Measurements from ENCODE around the gene HOXA4.

The HOXA4 gene

DNA sequence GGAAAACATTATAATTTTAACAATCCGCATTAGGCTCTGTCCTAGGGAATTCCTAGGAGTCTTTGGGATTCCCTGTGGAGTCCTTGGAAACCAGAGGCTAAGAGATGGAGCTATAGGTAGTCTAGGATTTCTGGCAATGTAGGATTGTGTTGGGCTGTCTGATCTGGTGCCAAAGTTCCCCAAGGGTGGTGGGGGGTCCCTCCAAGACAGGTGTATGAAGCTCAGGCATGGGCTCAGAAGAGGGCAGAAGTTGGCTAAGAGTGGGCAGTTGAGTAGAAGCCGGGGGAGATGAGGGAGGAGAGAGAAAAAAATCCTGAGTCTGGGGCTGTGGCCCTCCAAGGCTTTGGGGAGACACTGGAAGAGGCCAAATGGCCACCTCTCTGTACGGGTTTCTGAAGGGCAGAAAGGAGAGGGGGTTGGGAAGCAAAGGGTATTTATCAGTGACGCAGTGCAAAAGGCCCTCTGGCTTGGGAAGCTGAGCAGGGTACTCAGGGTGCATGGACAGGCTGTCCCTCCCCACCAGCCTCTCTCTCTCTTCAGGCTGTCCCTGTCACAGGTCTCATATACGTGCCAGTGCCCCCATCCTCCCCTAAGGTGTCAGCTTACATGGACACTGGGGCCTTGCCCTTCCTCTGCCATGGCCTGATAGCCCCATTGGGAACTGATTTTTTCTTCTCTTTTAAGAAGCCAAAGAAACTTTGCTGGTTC lies 16.1 kb upstream of the HOXA4 start:
- no peak for DNase-seq

DNA sequence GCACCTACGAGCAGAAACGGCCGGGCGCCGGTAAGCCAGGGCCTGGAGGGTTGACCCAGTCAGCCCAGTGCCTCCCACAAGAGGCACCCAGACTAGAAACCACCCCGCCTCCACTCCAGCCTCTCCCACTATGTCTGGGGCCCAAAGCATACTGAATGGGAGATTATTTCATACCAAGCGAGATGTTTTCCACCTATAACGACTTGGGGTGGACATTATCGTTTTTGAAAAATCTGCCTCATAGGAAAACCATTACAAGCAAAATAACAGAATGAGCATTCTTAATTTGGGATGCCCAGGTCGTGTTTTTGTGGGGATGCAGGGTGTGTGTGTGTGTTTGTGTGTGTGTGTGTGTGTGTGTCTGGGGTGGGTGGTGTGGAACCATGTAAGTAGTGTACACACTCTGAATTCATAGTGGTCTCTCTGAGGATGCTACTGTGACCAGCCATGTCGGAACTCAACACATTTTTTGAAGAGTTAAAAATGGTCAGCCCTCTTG lies 15.4 kb upstream of the HOXA4 start:
- DNase-seq = no peak

DNA sequence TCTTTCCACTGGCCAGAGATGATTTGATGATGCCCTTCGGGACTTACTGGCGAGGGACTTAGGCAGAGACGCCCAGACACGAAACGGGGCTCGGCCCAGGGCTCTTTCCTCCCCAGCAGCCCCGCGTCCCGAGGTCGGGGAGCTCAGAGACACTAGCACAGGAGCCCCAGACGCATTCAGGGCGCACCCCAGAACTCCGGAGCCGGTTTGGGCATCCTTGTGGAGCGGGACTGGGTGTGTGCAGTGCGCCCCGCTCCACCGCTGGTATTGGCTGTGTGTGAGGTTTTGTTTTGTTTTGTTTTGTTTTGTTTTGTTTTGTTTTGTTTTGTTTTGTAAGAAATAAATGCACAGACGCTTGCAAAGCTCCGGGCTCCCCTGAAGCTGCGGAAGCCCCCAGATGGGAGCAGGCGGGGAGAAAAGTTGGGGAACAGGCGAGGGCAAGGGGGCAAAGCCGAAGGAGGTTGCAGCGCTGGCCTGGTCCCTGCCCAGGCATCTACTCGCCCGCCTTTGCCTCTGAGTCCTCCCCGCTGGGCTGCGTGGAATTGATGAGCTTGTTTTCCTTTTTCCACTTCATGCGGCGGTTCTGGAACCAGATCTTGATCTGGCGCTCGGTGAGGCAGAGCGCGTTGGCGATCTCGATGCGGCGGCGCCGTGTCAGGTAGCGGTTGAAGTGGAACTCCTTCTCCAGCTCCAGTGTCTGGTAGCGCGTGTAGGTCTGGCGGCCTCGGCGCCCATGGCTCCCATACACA lies 14.8 kb upstream of the HOXA4 start:
- DNase-seq = no peak

DNA sequence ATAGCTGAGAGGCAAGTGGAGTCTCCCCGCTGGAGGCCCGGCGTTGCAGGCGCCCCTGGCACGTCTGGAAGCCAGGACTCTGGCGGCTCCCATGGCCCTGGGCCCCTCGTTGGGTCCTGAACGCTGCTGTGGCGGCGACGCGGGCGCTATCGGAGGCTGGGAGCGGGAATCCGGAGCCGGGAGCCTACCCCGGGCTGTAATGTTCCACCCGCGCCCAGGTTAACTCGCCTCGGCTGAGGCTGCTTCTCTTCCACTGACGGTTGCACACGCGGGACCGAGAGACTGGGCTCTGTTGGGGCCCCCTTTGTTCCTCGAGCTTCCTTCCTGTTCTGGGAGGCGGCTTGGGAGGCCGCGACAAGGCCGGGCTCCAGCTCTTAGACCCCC lies 14.2 kb upstream of the HOXA4 start:
- DNase-seq = no peak

DNA sequence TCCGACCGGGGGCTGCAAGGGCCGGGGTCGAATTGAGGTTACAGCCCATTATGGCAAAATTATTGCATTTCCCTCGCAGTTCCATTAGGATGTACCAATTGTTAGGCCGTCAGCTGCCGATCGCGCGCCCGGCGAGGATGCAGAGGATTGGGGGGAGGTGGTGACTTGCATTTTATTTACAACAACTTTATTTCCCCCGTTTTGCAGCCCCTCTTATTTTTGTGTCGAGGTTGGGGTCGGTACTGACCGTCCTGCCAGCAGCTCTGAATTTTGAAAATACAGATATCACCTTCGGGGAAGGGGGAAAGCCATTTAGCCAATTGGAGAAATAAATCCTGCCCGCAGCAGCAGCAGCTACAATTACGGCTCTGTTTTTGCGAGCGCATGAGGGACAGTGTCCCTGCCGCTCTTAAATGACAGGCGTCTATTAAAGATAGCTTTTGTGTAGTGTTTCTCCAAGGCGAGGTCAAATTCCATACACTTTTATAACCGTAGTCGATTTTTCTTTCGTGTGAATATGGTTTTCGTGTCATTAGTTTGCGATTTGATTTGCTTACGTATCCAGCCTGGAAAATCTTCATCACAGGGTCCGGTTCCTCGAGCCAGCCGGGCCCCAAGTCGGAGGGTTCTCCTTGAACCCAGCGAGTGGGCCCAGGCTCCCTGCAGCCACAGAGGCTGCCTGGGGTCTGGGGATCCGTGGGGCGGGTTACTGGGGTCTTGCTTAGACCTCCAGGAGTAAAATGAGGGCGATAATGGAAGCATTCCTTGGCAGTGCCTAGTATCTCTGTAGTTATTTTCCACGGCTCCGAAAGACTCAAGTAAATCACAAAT lies 13.6 kb upstream of the HOXA4 start:
- DNase-seq = no peak

DNA sequence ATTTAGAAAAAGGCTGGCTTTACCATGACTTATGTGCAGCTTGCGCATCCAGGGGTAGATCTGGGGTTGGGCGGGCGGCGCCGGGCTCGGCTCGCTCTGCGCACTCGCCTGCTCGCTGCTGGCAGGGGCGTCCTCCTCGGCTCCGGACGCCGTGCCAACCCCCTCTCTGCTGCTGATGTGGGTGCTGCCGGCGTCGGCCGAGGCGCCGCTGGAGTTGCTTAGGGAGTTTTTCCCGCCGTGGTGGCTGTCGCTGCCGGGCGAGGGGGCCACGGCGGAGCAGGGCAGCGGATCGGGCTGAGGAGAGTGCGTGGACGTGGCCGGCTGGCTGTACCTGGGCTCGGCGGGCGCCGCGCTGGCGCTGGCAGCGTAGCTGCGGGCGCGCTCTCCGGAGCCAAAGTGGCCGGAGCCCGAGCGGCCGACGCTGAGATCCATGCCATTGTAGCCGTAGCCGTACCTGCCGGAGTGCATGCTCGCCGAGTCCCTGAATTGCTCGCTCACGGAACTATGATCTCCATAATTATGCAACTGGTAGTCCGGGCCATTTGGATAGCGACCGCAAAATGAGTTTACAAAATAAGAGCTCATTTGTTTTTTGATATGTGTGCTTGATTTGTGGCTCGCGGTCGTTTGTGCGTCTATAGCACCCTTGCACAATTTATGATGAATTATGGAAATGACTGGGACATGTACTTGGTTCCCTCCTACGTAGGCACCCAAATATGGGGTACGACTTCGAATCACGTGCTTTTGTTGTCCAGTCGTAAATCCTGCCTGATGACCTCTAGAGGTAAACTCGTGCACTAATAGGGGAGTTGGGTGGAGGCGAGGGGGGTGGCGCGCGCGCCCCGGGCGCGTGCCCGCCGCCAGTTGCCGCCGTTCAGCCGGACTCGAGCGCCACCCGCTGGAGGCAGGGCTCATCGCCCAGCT lies 12.7 kb upstream of the HOXA4 start, which contains the start of gene HOXA5:
Gene HOXA5, minus strand, starts transcription at position 659 of the 927 bp plus-strand sequence. Its CDS starts 74 bp downstream, at position 585.
- no peak for DNase-seq

DNA sequence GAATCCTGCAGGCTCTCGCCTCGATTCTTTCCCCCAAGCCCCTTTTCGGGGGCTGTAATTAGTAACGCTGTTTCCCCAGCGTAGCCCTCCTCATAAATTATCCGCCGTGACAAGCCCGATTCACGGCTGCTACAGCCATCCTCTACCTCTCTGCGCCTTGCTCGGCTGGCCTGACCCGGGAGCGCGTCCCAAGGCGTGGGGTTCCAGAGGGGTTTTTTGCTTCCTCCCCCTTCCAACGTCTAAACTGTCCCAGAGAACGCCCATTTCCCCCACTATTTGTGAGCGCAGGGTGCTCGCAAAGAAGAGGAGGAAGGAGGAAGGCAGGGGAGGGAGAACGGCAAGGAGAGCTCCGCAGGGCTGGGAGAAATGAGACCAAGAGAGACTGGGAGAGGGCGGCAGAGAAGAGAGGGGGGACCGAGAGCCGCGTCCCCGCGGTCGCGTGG lies 12.0 kb upstream of the HOXA4 start:
- DNase-seq = no peak

DNA sequence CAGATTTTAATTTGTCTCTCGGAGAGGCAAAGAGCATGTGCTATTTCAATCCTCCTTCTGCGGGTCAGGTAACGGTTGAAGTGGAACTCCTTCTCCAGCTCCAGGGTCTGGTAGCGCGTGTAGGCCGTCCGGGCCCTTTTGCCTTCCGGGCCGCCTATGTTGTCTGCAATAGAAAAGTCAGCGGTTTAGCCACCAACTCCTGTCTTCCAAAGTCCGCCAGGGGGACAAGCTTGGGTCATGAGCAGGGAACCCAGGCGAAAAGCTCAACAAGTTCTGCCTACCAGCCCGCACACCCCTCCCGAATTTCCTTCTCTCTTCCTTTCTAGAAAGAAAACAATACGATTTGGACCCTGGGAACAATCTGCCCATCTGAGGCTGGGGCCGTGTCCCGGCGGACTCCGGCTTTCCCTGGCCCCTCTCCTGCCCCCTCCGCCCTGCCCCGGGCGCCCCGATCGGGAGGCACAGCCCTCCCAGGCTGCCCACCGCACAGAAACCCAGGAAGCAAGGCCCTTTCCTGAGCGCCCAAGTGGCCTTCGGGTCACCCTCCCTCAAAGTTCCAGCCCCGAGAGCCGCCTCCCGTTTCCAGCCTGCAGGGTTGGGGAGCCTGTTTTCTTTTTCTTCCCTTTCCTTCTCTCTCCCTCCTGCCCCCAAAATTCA lies 11.5 kb upstream of the HOXA4 start:
- DNase-seq = no peak

DNA sequence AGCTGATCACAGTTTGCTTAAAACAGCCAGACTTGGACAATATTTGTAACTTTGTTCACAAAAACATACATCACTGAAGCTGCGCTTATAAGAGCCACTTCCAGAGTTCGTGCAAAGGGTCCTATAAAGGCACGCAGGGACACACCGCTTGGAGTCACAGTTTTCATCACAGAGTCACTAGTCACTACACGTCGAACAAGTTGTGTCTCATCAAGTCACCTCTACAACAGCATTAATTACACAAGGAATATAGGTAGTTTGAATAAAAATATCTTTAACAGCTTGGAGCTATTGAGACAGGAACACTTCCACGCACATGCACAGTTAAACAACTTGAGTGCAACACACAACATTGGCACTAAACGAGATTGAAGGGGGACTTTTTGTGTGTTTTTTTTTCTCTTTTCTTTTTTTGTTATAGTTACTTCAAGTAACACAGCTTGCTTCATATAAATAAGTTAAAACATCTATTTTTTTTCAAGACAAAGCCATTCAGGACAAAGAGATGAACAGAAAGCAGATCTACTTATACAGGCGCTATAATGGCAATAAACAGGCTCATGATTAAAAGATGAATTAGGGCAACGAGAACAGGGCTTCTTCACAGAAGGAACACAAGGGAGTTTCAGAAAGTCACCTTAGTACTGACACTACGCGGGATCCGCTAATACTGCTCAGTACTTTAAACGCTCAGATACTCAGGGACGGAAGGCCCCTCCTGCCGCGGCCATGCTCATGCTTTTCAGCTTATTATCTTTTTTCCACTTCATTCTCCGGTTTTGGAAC lies 10.8 kb upstream of the HOXA4 start:
- no peak for DNase-seq

DNA sequence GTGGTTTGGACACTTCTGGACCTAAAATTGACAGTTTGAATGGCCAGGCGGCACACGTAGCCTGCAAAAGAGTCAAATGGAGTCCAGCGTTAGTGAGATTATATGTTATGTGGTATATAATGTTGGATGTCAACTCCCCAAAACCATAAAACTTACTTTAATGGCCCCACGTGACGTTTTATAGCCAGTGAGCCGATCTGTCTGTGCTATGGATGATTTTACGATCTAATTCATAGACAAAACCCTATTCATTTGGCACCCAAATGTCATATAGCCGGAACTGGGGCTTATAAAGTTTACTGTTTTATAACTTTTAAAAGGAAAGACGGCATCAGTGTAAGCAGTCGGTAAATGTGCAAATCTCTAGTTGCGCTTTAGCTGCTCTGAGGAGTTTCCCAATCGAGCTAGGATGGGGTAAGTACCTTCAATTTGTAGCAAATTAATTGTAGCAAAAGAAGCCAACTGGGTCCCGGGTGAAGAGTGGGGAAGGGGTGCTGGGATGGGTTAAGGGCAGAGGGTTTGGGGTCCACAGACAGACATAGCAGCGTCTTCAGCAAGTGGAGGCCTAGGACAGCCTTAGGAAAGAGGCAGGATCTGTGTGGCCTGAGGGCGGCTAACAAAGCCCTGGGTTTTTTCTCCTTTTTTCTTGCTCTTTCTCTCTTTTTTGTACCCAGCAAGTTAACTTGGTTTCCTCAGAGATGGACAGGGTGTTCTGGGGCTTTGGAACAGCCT lies 9.7 kb upstream of the HOXA4 start:
- DNase-seq = no peak

DNA sequence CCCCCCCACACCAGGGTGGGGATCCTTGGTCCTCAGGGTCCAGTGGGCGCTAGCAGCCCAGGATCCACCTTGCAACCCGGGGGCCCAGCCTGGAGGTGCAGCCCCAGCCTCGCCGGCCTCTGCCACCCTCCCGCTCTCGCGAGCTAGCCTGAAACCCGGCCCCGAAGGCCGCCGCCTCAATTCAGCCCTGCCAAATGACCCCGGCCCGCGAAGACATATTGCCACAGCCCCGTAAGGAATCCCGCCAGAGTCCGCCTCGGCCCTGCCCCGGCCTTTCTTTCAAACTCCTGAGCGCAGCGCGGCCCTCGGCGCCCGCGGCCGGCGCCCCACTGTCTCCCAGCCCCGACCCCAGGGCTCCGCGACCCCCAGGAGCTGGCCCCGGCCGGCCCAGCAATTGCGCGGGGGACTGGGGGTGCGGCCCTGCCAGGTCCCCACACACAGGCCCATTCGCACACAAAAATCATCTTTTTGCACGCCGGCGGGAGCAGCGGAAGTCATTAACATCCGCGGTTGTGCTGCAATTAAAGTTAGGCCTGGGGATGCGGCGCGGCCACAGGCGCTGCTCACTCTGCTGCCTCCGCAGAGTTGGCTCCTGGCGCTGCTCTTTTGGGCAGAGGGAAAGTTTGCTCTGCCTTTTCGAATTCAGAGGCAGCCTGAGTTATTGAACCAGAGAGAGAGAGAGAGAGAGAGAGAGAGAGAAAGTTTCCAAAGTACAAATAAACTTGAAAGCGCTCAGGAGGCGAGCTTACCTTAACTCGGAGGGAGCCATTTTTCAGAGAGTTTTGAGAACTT lies 9.0 kb upstream of the HOXA4 start:
- no peak for DNase-seq

DNA sequence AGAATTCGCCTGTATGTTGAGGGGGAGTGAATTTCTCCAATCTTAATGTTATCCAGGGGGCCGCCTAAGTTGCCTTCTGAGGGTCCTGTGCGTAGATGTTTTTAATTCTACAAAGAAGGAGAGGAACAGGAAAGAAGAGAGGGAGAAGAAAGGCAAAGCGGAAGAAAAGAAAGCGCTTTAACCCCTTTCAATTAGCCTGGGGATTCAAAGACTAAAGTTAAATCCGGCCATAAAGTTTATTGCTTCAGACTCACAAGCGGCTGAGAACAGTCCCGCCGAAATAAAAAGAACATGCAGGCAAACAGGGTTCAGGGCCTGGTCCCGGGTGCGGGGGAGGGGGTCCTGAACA lies 8.4 kb upstream of the HOXA4 start:
- DNase-seq = no peak

DNA sequence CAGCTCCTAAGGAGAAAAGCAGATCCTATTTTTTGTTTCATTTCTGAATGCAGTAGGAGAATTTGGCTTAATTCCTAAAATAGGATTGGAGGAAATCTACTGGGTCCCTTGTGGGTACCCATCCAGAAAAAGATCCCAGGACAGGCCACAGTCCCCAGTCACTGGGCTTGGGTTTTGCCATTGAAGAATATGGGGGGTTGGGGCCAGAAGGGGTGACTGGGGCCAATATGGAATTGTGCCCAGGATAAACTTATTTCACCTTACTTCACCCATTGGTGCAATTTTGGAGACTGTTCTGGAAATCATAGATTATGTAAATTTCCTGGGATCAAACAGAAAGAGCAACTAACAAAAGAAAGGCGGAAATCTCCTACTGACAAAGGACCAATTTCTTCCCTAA lies 7.9 kb upstream of the HOXA4 start:
- DNase-seq = no peak

DNA sequence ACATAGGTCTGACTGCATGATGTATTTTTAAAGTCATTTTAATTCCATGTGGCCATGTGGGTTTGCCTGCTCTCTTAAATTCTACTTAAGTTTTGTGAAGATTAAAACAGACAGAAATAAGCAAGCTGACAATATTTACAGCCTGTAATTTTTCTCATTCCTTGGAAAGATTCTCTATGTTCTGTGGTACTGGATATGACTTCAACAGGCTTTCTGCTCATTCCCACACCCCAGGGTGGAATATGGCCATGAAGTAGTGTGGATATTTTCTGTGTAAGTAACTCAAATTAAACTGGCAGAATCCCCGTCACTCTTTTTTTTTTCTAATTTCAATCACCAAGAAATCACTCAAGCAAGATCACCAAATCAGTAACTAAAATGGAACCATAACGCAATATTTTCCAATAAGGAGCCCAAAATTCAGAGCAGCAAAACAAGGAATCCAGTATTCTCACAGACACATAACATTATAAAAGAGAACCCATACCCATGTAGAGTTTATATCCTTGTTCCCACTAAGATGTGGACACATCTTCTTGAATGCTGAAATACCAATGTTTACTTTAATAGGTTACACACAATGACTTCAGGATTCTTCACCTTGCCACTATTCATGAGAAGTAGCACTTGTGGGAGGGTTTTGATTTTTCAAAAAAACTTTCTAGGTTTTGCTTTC lies 7.2 kb upstream of the HOXA4 start:
- no peak for DNase-seq

DNA sequence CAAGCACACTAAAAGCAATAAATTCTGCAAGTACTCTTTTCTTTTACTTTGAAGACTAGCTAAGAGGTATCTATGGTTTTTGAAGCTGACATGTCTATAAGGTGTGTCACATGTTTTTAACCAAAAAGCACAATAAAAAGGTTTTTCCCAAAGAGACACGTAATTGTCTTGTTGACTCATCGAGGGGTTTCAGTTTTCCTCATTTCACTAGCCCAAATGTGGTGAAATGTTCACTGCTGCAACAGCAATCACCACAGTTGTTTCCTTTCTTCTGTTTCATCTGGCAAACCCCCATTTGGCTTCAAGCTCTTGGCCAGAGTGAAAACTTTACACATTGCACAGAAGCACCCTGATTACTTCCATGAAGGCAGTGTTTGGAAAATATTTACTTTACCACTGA lies 3.8 kb upstream of the HOXA4 start:
- no peak for DNase-seq

DNA sequence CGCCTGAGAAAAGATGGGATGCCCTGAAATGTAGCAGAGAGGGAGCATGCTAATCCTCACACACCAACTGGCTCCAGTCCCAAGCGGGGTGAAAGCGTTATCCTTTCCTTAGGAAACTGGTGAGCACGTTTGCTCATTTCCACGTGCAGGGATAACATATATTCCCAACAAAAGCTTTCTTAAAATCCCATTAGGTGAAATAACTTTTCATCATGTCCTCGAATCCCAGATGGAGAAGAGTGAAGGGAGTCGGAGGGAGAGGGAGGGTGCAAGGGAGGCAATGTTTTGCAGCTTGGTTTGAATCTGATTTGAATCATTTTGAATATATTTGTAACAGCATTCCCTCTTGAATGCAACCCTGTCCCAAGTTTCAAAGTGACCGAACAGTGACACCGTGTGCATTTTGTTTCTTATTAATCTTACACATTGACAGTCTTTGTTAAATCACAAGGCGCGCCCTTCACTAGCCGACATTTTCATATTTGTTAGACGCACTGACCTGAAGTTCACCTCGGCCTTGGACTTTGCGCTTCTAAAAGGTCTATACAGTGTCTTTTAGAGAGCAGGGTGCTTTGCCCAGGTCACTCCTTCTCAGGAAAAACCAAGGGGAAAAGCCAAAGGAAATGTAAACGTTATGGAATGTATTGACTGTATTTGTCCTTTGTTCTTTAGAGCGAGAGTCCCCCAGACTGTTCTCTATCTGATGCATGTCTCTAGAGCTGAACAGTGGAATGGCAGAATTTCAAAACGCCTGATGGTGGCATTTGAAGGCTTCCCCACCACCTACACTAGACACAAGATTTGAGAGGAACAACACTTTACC lies 3.1 kb upstream of the HOXA4 start:
- no peak for DNase-seq

DNA sequence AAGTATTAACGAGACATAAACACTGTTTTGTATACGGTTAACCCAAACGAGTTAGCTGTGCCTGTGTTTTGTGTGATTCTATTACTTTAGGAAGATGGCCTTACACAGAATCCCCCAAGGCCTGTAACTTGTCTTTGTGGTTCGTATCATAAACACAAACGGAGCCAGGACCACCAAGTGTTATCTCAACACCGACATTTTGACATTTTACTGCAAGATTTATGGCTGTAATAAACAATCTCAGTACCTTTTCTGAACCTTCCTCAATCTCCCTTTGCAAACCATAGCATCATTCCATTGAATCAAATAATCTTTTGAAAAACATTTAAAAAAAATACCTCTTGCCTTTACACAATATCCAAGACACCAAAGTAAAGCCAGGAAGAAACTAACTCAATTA lies 2.4 kb upstream of the HOXA4 start:
- DNase-seq = no peak

DNA sequence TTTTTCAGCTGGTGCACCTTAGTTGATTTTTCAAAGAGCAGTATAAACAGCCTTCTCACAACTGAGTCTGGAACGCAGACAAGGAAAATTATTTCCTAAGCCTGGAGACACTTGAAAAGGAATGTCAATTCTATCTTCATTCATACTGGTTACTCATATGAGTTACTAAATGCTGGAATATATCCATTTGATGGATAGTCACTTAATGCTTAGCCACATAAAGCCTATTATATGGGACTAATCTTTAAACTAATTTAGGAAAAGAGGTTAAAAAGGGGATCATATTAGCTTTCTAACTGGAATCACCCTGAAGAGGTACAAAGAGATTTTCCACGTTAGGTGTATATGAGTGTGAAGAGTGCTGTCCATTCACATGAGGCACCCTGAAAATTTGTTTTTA lies 1.7 kb upstream of the HOXA4 start:
- no peak for DNase-seq
